Fibroblast of the aortic adventitia (primary cell): ENCODE data around the gene ARPP19. TPM values are rescaled to one million over a fixed set of nuclear protein-coding genes. Genes with fewer than 3 reads are reported as not detected.
"Not testable (repeated sequence)": the region's sequence is repeated elsewhere in the genome, so short reads cannot be mapped to it uniquely, and the experiment has no call there.

Experiments used
- DNase-seq: peaks from one replicate; pipeline ENCODE4 v3.0.0-alpha.2; 2010; ENCODE audit warnings: low read depth
- H3K4me3 ChIP-seq: 2 replicates; pipeline ENCODE4 v1.5.1; 2011; ENCODE audit warnings: low read depth, mild to moderate bottlenecking, control low read depth, low read length, moderate library complexity
- CTCF ChIP-seq: IDR thresholded peaks from 2 replicates; pipeline ENCODE4 v1.5.1; 2011; ENCODE audit warnings: mild to moderate bottlenecking, low read length, control low read depth, inconsistent platforms; ENCODE audit not compliant: insufficient read depth
- total RNA-seq: library from RNA; depleted of rRNA; stranded (reverse); fragments of >200 nt; gene quantifications from 2 replicates; pipeline ENCODE4 v1.2.3, GENCODE V29; 2012; ENCODE audit warnings: low replicate concordance

Gene ARPP19
- 91.5 and 168 TPM in 2 replicates for total RNA-seq

GRCh38 chr15:52568601-52569585, at the start of gene ARPP19:
Gene ARPP19 (minus strand): TSS chr15:52569030. CDS start chr15:52568892, 138 bp downstream.
- no peak for TF ChIP-seq CTCF
- peak within 1 kb of the TSS; percentile 88 for H3K4me3 ChIP-seq
- peak; percentile 85 for DNase-seq

GRCh38 chr15:52617026-52617425, 48.2 kb upstream of the ARPP19 start:
- DNase-seq = no peak
- TF ChIP-seq CTCF = no peak
- no peak overlapping the region for H3K4me3 ChIP-seq

- TF ChIP-seq CTCF = no peak
Observed at GRCh38 chr15:52615302-52615701, 46.5 kb upstream of the ARPP19 start.

GRCh38 chr15:52609593-52609992, 40.8 kb upstream of the ARPP19 start:
- DNase-seq = no peak
- H3K4me3 ChIP-seq = no peak overlapping the region
- no peak for TF ChIP-seq CTCF

More at GRCh38 chr15:52615302-52615701, 46.5 kb upstream of the ARPP19 start:
- H3K4me3 ChIP-seq = no peak overlapping the region
- DNase-seq = no peak

GRCh38 chr15:52584414-52584813, 15.6 kb upstream of the ARPP19 start:
- TF ChIP-seq CTCF = no peak
- no peak for DNase-seq
- H3K4me3 ChIP-seq = no peak overlapping the region

GRCh38 chr15:52579852-52580251, 11.0 kb upstream of the ARPP19 start:
- DNase-seq = no peak
- no peak for TF ChIP-seq CTCF
- no peak overlapping the region for H3K4me3 ChIP-seq

- DNase-seq = no peak
- H3K4me3 ChIP-seq = no peak overlapping the region
- no peak for TF ChIP-seq CTCF
Observed at GRCh38 chr15:52576692-52577091, 7.9 kb upstream of the ARPP19 start.

- not testable (repeated sequence) for DNase-seq, H3K4me3 ChIP-seq
Observed at GRCh38 chr15:52575573-52575972, 6.7 kb upstream of the ARPP19 start.
